HepG2 (cell line): ENCODE results near the gene LECT2. TPM values are rescaled to one million over a fixed set of nuclear protein-coding genes. Genes with fewer than 3 reads are reported as not detected.
A peak's percentile ranks its signal among the peaks of the same experiment; 100 is the strongest.

Experiments used
- ERF ChIP-seq: IDR thresholded peaks from 2 replicates; pipeline ENCODE4 v1.6.1; 2018; ENCODE audit warnings: missing biosample characterization, missing genetic modification reagents
- HNRNPUL1 ChIP-seq: fragments of 200-400 bp; formaldehyde crosslinking; IDR thresholded peaks from 2 replicates; pipeline ENCODE4 v1.6.1; 2017; ENCODE audit warnings: low read depth, mild to moderate bottlenecking, low read length, moderate library complexity
- MYPOP ChIP-seq: sonication (generic); formaldehyde crosslinking; IDR thresholded peaks from 2 replicates; pipeline ENCODE4 v1.8.1; 2023; ENCODE audit warnings: mild to moderate bottlenecking, moderate library complexity, missing genetic modification reagents
- TAF15 ChIP-seq: fragments of 200-400 bp; formaldehyde crosslinking; IDR thresholded peaks from one replicate; pipeline ENCODE4 v1.6.1; 2018; ENCODE audit warnings: mild to moderate bottlenecking, low read depth, low read length; ENCODE audit not compliant: poor library complexity, severe bottlenecking
- ZFP36 ChIP-seq: fragments of 150-350 bp; IDR thresholded peaks from 2 replicates; pipeline ENCODE4 v1.6.1; 2018; ENCODE audit warnings: borderline replicate concordance, low read length, low read depth; ENCODE audit not compliant: partially characterized antibody
- ZMYM2 ChIP-seq: sonication (generic); formaldehyde crosslinking; IDR thresholded peaks from 2 replicates; pipeline ENCODE4 v1.8.0; 2022; ENCODE audit warnings: mild to moderate bottlenecking, missing genetic modification reagents
- ZNF263 ChIP-seq: sonication (generic); formaldehyde crosslinking; IDR thresholded peaks from 2 replicates; pipeline ENCODE4 v1.4.0; 2020; ENCODE audit warnings: missing genetic modification reagents
- ZNF30 ChIP-seq: sonication (generic); formaldehyde crosslinking; IDR thresholded peaks from 2 replicates; pipeline ENCODE4 v1.5.0; 2020; ENCODE audit warnings: mild to moderate bottlenecking, missing genetic modification reagents
- ZNF331 ChIP-seq: sonication (generic); formaldehyde crosslinking; IDR thresholded peaks from 2 replicates; pipeline ENCODE4 v1.4.0; 2020; ENCODE audit warnings: missing genetic modification reagents
- ZNF432 ChIP-seq: sonication (generic); formaldehyde crosslinking; IDR thresholded peaks from 2 replicates; pipeline ENCODE4 v1.5.0; 2020; ENCODE audit warnings: missing genetic modification reagents, mild to moderate bottlenecking, borderline replicate concordance
- ZNF616 ChIP-seq: sonication (generic); formaldehyde crosslinking; IDR thresholded peaks from 2 replicates; pipeline ENCODE4 v1.5.0; 2020; ENCODE audit warnings: low read depth, mild to moderate bottlenecking, missing genetic modification reagents
- ZNF773 ChIP-seq: sonication (generic); formaldehyde crosslinking; IDR thresholded peaks from 2 replicates; pipeline ENCODE4 v1.4.0; 2020; ENCODE audit warnings: missing genetic modification reagents, borderline replicate concordance
- ZNF775 ChIP-seq: sonication (generic); formaldehyde crosslinking; IDR thresholded peaks from 2 replicates; pipeline ENCODE4 v1.4.0; 2020; ENCODE audit warnings: missing genetic modification reagents, mild to moderate bottlenecking, moderate library complexity, borderline replicate concordance
- polyA plus RNA-seq, 8 experiments: library from polyadenylated mRNA; depleted of rRNA in 3 of 8; stranded (reverse) in 7 of 8; unstranded in 1 of 8; fragments of >200 nt; fragmentation: Illumina TruSeq in 4 of 8; extraction: Trizol in 4 of 8; gene quantifications; 2 replicates each; pipeline versions ENCODE4 v1.2.1 to v1.2.3, GENCODE V29; 2011 to 2016; ENCODE audit warnings: low read depth in 4 of 8, missing spikeins in 1 of 8, mixed read lengths in 1 of 8; ENCODE audit not compliant: insufficient read depth in 1 of 8
- total RNA-seq, 5 experiments: library from RNA; depleted of rRNA; stranded (reverse); fragments of >200 nt; fragmentation: Illumina TruSeq; extraction: Trizol; gene quantifications; 2 replicates each; pipeline ENCODE4 v1.2.3, GENCODE V29; 2016; ENCODE audit warnings: low read depth in 1 of 5
- TF ChIP-seq, protein P1 (sequence below): sonication (generic); formaldehyde crosslinking; IDR thresholded peaks from 2 replicates; pipeline ENCODE4 v1.5.0; 2020; ENCODE audit warnings: mild to moderate bottlenecking, missing genetic modification reagents, borderline replicate concordance
- TF ChIP-seq, protein P2 (sequence below): sonication (generic); formaldehyde crosslinking; IDR thresholded peaks from 2 replicates; pipeline ENCODE4 v1.4.0; 2020; ENCODE audit warnings: low read depth, mild to moderate bottlenecking, missing genetic modification reagents
- TF ChIP-seq, protein P3 (sequence below): IDR thresholded peaks from 2 replicates; pipeline ENCODE4 v1.6.1; 2016
- TF ChIP-seq, protein P4 (sequence below): sonication (generic); formaldehyde crosslinking; IDR thresholded peaks from 2 replicates; pipeline ENCODE4 v1.5.0; 2020; ENCODE audit warnings: missing genetic modification reagents

The LECT2 gene
- total and polyA plus RNA-seq, 2 of the 13 experiments (the other 11 are each of a cell fraction or from before 2014, with no cell fraction given) = not detected

- TF ChIP-seq ZNF616 (peak; percentile 80; the same call in 1 of the 2 replicates), TAF15 (no peak), ZNF775 (0 out of 2 replicates have a peak, but pooled peaks have one; percentile 51), ZFP36 (no peak), ERF (CRISPR knock-in tag) (peak; percentile 89), HNRNPUL1 (no peak), ZNF773 (no peak), ZNF263 (CRISPR knock-in tag) (no peak), ZNF30 (CRISPR knock-in tag) (no peak), ZMYM2 (CRISPR knock-in tag) (peak; percentile 84; the same call in 1 of the 2 replicates), ZNF432 (CRISPR knock-in tag) (no peak), MYPOP (CRISPR knock-in tag) (no peak; the same call in 1 of the 2 replicates), ZNF331 (peak; percentile 95)
- TF ChIP-seq, protein P1, sequence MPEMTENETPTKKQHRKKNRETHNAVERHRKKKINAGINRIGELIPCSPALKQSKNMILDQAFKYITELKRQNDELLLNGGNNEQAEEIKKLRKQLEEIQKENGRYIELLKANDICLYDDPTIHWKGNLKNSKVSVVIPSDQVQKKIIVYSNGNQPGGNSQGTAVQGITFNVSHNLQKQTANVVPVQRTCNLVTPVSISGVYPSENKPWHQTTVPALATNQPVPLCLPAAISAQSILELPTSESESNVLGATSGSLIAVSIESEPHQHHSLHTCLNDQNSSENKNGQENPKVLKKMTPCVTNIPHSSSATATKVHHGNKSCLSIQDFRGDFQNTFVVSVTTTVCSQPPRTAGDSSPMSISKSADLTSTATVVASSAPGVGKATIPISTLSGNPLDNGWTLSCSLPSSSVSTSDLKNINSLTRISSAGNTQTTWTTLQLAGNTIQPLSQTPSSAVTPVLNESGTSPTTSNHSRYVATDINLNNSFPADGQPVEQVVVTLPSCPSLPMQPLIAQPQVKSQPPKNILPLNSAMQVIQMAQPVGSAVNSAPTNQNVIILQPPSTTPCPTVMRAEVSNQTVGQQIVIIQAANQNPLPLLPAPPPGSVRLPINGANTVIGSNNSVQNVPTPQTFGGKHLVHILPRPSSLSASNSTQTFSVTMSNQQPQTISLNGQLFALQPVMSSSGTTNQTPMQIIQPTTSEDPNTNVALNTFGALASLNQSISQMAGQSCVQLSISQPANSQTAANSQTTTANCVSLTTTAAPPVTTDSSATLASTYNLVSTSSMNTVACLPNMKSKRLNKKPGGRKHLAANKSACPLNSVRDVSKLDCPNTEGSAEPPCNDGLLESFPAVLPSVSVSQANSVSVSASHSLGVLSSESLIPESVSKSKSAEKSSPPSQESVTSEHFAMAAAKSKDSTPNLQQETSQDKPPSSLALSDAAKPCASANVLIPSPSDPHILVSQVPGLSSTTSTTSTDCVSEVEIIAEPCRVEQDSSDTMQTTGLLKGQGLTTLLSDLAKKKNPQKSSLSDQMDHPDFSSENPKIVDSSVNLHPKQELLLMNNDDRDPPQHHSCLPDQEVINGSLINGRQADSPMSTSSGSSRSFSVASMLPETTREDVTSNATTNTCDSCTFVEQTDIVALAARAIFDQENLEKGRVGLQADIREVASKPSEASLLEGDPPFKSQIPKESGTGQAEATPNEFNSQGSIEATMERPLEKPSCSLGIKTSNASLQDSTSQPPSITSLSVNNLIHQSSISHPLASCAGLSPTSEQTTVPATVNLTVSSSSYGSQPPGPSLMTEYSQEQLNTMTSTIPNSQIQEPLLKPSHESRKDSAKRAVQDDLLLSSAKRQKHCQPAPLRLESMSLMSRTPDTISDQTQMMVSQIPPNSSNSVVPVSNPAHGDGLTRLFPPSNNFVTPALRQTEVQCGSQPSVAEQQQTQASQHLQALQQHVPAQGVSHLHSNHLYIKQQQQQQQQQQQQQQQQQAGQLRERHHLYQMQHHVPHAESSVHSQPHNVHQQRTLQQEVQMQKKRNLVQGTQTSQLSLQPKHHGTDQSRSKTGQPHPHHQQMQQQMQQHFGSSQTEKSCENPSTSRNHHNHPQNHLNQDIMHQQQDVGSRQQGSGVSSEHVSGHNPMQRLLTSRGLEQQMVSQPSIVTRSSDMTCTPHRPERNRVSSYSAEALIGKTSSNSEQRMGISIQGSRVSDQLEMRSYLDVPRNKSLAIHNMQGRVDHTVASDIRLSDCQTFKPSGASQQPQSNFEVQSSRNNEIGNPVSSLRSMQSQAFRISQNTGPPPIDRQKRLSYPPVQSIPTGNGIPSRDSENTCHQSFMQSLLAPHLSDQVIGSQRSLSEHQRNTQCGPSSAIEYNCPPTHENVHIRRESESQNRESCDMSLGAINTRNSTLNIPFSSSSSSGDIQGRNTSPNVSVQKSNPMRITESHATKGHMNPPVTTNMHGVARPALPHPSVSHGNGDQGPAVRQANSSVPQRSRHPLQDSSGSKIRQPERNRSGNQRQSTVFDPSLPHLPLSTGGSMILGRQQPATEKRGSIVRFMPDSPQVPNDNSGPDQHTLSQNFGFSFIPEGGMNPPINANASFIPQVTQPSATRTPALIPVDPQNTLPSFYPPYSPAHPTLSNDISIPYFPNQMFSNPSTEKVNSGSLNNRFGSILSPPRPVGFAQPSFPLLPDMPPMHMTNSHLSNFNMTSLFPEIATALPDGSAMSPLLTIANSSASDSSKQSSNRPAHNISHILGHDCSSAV = no peak
- TF ChIP-seq, protein P2, sequence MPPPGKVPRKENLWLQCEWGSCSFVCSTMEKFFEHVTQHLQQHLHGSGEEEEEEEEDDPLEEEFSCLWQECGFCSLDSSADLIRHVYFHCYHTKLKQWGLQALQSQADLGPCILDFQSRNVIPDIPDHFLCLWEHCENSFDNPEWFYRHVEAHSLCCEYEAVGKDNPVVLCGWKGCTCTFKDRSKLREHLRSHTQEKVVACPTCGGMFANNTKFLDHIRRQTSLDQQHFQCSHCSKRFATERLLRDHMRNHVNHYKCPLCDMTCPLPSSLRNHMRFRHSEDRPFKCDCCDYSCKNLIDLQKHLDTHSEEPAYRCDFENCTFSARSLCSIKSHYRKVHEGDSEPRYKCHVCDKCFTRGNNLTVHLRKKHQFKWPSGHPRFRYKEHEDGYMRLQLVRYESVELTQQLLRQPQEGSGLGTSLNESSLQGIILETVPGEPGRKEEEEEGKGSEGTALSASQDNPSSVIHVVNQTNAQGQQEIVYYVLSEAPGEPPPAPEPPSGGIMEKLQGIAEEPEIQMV (CRISPR knock-in tag) = no peak; the same call in 1 of the 2 replicates
- TF ChIP-seq, protein P3, sequence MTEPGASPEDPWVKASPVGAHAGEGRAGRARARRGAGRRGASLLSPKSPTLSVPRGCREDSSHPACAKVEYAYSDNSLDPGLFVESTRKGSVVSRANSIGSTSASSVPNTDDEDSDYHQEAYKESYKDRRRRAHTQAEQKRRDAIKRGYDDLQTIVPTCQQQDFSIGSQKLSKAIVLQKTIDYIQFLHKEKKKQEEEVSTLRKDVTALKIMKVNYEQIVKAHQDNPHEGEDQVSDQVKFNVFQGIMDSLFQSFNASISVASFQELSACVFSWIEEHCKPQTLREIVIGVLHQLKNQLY (CRISPR knock-in tag) = peak; percentile 89
- TF ChIP-seq, protein P4, sequence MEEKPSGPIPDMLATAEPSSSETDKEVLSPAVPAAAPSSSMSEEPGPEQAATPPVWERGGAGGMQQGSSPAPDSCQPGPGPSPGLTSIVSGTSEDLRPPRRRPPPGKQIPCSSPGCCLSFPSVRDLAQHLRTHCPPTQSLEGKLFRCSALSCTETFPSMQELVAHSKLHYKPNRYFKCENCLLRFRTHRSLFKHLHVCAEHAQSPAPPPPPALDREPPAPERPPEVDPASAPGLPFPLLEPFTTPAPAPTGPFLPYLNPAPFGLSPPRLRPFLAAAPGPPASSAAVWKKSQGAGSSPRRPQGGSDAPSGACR (CRISPR knock-in tag) = peak; percentile 95; the same call in 1 of the 2 replicates
These were observed 18.7 kb upstream of the LECT2 start (continued) for GRCh38 chr5:135973323-135974020.
